Loucy (cell line): ENCODE results near the gene SLC25A13.

Experiments used
- CTCF ChIP-seq: fragments of 200-600 bp; sonication (generic); conservative IDR thresholded peaks from 2 replicates; pipeline ENCODE4 v1.5.1; 2014; ENCODE audit warnings: mild to moderate bottlenecking, antibody characterized with exemption, low read length
- EZH2phosphoT487 ChIP-seq: fragments of 200-600 bp; IDR thresholded peaks from 2 replicates; pipeline ENCODE4 v1.6.1; 2018; ENCODE audit warnings: antibody characterized with exemption, mild to moderate bottlenecking, moderate library complexity, borderline replicate concordance

- TF ChIP-seq EZH2phosphoT487, result no peak
- no peak for TF ChIP-seq CTCF
Measured at GRCh38 chr7:96244992-96245292, 77.0 kb downstream of the SLC25A13 start.
